Naive B cell (primary cell): ENCODE data around the gene TCF7L2. TPM values are rescaled to one million over a fixed set of nuclear protein-coding genes. Genes with fewer than 3 reads are reported as not detected.

Experiments used
- ATAC-seq, 2 donors: fragments of 150-1000 bp; cut with Tn5 transposase; 2 replicates each; pipeline ENCODE4 v1.10.0; 2021; ENCODE audit warnings: low read depth in 2 of 2, mild to moderate bottlenecking in 2 of 2, moderate library complexity in 2 of 2
- DNase-seq: peaks from one replicate; pipeline ENCODE4 v3.0.0; 2022
- H3K27ac Mint-ChIP-seq, 6 donors: one replicate each; pipeline ENCODE4 v1.8.0; 2020 to 2022; ENCODE audit warnings: mild to moderate bottlenecking in 6 of 6, mixed read lengths in 6 of 6, moderate library complexity in 5 of 6, inconsistent platforms in 2 of 6
- H3K27me3 Mint-ChIP-seq, 3 donors: one replicate each; pipeline ENCODE4 v1.8.0; 2021 to 2022; ENCODE audit warnings: mixed read lengths in 3 of 3, mild to moderate bottlenecking in 1 of 3
- H3K36me3 Mint-ChIP-seq, 2 donors: one replicate each; pipeline ENCODE4 v1.8.0; 2020 to 2022; ENCODE audit warnings: mixed read lengths in 2 of 2, inconsistent platforms in 1 of 2, mild to moderate bottlenecking in 1 of 2
- H3K4me1 Mint-ChIP-seq, 3 donors: one replicate each; pipeline ENCODE4 v1.8.0; 2020 to 2022; ENCODE audit warnings: mixed read lengths in 3 of 3, inconsistent platforms in 1 of 3, mild to moderate bottlenecking in 1 of 3, moderate library complexity in 1 of 3
- H3K4me3 Mint-ChIP-seq, 8 donors: one replicate each; pipeline ENCODE4 v1.8.0; 2020 to 2022; ENCODE audit warnings: mild to moderate bottlenecking in 8 of 8, mixed read lengths in 8 of 8, moderate library complexity in 8 of 8, inconsistent platforms in 2 of 8
- H3K9me3 Mint-ChIP-seq, 7 donors: one replicate each; pipeline ENCODE4 v1.8.0; 2020 to 2022; ENCODE audit warnings: mixed read lengths in 7 of 7, mild to moderate bottlenecking in 5 of 7, inconsistent platforms in 2 of 7, moderate library complexity in 1 of 7
- polyA plus RNA-seq, 6 donors: library from polyadenylated mRNA; unstranded; fragments of 300-500 nt; fragmentation: Illumina TruSeq; gene quantifications; one replicate each; pipeline ENCODE4 v1.2.3, GENCODE V29; 2021; ENCODE audit warnings: low read depth in 6 of 6

The TCF7L2 gene
- polyA plus RNA-seq, 6 donors from 2014 or later: 0.30 TPM; not detected in 5

- Mint-ChIP-seq H3K4me1 (peaks cover 27 to 39% (median 32%) of the 10 kb centered on the region in 3 donors), H3K36me3 (peaks cover 0 to 14% of the 10 kb centered on the region in 2 donors), H3K27me3 (peaks cover 58 to 60% (median 60%) of the 10 kb centered on the region in 3 donors), H3K9me3 (peaks cover 0 to 2% (median 0%) of the 10 kb centered on the region in 7 donors), H3K27ac (peak overlapping the region in 4 of 6 donors; percentile 54 to 98 (median 80)), H3K4me3 (peak overlapping the region; percentile 87 to 97 (median 94))
- ATAC-seq: peak; percentile 54 to 55
- peak; percentile 14 for DNase-seq
Observed at GRCh38 chr10:112951359-112952281, 1.6 kb downstream of the TCF7L2 start.

- peak overlapping the region in 2 of 6 donors; percentile 54 to 88 for H3K27ac Mint-ChIP-seq
- DNase-seq (no peak), ATAC-seq (peak; percentile 7 to 24)
- H3K27me3 Mint-ChIP-seq: peaks cover 62 to 68% (median 67%) of the 10 kb centered on the region in 3 donors
- H3K9me3 Mint-ChIP-seq: peaks cover 0 to 2% (median 0%) of the 10 kb centered on the region in 7 donors
- peaks cover 0 to 14% of the 10 kb centered on the region in 2 donors for H3K36me3 Mint-ChIP-seq
- H3K4me1 Mint-ChIP-seq: peaks cover 27 to 39% (median 32%) of the 10 kb centered on the region in 3 donors
- peak overlapping the region; percentile 87 to 97 (median 94) for H3K4me3 Mint-ChIP-seq
Observed at GRCh38 chr10:112952282-112953173, 2.5 kb downstream of the TCF7L2 start.

GRCh38 chr10:112953174-112954159 is 3.4 kb downstream of the TCF7L2 start:
- ATAC-seq (no peak), DNase-seq (no peak)
- Mint-ChIP-seq H3K36me3 (peaks cover 0 to 14% of the 10 kb centered on the region in 2 donors), H3K27ac (peak overlapping the region in 1 of 6 donors; percentile 39), H3K9me3 (peaks cover 0 to 2% (median 0%) of the 10 kb centered on the region in 7 donors), H3K4me1 (peaks cover 27 to 39% (median 32%) of the 10 kb centered on the region in 3 donors), H3K27me3 (peaks cover 64 to 77% (median 76%) of the 10 kb centered on the region in 3 donors), H3K4me3 (peak overlapping the region; percentile 79 to 91 (median 85))

- Mint-ChIP-seq H3K36me3 (peaks cover 0 to 16% of the 10 kb centered on the region in 2 donors), H3K4me1 (peaks cover 15 to 30% (median 20%) of the 10 kb centered on the region in 3 donors), H3K27me3 (peaks cover 71 to 88% (median 83%) of the 10 kb centered on the region in 3 donors), H3K4me3 (peak overlapping the region in 2 of 8 donors; percentile 34 to 54), H3K27ac (no peak overlapping the region), H3K9me3 (peaks cover 0 to 2% (median 0%) of the 10 kb centered on the region in 7 donors)
- no peak for ATAC-seq
- no peak for DNase-seq
Observed at GRCh38 chr10:112954974-112955581, 5.0 kb downstream of the TCF7L2 start.

GRCh38 chr10:112955582-112956421 is 5.8 kb downstream of the TCF7L2 start:
- DNase-seq: no peak
- Mint-ChIP-seq H3K4me1 (peaks cover 9 to 23% (median 14%) of the 10 kb centered on the region in 3 donors), H3K9me3 (peaks cover 0 to 2% (median 0%) of the 10 kb centered on the region in 7 donors), H3K4me3 (peak overlapping the region in 2 of 8 donors; percentile 34 to 54), H3K27ac (no peak overlapping the region), H3K27me3 (peaks cover 71 to 90% (median 81%) of the 10 kb centered on the region in 3 donors), H3K36me3 (peaks cover 0 to 21% of the 10 kb centered on the region in 2 donors)
- no peak for ATAC-seq

GRCh38 chr10:112956631-112957350 is 6.7 kb downstream of the TCF7L2 start:
- peaks cover 0 to under 1% (median 0%) of the 10 kb centered on the region in 7 donors for H3K9me3 Mint-ChIP-seq
- peaks cover 72 to 96% (median 73%) of the 10 kb centered on the region in 3 donors for H3K27me3 Mint-ChIP-seq
- peaks cover 0 to 19% of the 10 kb centered on the region in 2 donors for H3K36me3 Mint-ChIP-seq
- peak overlapping the region in 1 of 8 donors; percentile 26 for H3K4me3 Mint-ChIP-seq
- ATAC-seq (no peak), DNase-seq (no peak)
- H3K4me1 Mint-ChIP-seq: peaks cover 10 to 26% (median 13%) of the 10 kb centered on the region in 3 donors
- no peak overlapping the region for H3K27ac Mint-ChIP-seq

- Mint-ChIP-seq H3K4me3 (no peak overlapping the region), H3K36me3 (peaks cover 0 to 13% of the 10 kb centered on the region in 2 donors), H3K27ac (no peak overlapping the region), H3K4me1 (peaks cover 7 to 22% (median 11%) of the 10 kb centered on the region in 3 donors), H3K27me3 (peaks cover 67 to 95% (median 75%) of the 10 kb centered on the region in 3 donors), H3K9me3 (no peaks in the 10 kb centered on the region)
- DNase-seq: no peak
- no peak for ATAC-seq
Observed at GRCh38 chr10:112957640-112958092, 7.6 kb downstream of the TCF7L2 start.

GRCh38 chr10:112958275-112958995 is 8.4 kb downstream of the TCF7L2 start:
- ATAC-seq (no peak), DNase-seq (no peak)
- H3K9me3 Mint-ChIP-seq: no peaks in the 10 kb centered on the region
- H3K36me3 Mint-ChIP-seq: peaks cover 0 to 8% of the 10 kb centered on the region in 2 donors
- H3K27ac Mint-ChIP-seq: no peak overlapping the region
- H3K27me3 Mint-ChIP-seq: peaks cover 59 to 87% (median 69%) of the 10 kb centered on the region in 3 donors
- H3K4me1 Mint-ChIP-seq: peaks cover 4 to 17% (median 8%) of the 10 kb centered on the region in 3 donors
- H3K4me3 Mint-ChIP-seq: no peak overlapping the region

GRCh38 chr10:112959207-112959838 is 9.3 kb downstream of the TCF7L2 start:
- Mint-ChIP-seq H3K27me3 (peaks cover 60 to 85% (median 69%) of the 10 kb centered on the region in 3 donors), H3K4me1 (peaks cover 4 to 17% (median 8%) of the 10 kb centered on the region in 3 donors), H3K9me3 (no peaks in the 10 kb centered on the region), H3K27ac (peak overlapping the region in 1 of 6 donors; percentile 30), H3K36me3 (peaks cover 0 to 8% of the 10 kb centered on the region in 2 donors), H3K4me3 (no peak overlapping the region)
- no peak for ATAC-seq
- DNase-seq: no peak
